ENCODE data around the gene GASK1A.
A peak's percentile ranks its signal among the peaks of the same experiment; 100 is the strongest.

Gene GASK1A

GRCh38 chr3:42979044-42979972, at the start of gene GASK1A:
Gene GASK1A, plus strand, starts transcription at chr3:42979311. Its CDS starts 332 bp downstream, at chr3:42979643.
- no peak for TF ChIP-seq CTCF (IDR thresholded peaks at IDR 0.05; ENCODE audit: insufficient read depth, low read length, missing control alignments)
- CTCF ChIA-PET = interaction anchor here (1.0 to 2.3 kb wide), 2 partner anchors 18 to 82 kb away, joined by 3 to 7 read pairs; no protein-coding TSS in a partner anchor
- H3K4me3 ChIP-seq (ENCODE audit: low read depth, low read length) = peak within 1 kb of the TSS; percentile 40
- DNase-seq (ENCODE audit: low read depth, low spot score) = no peak
- POLR2A ChIA-PET = no interaction called here

GRCh38 chr3:42934111-42934510, 45.0 kb upstream of the GASK1A start:
- H3K4me3 ChIP-seq (ENCODE audit: low read depth, low read length) = no peak overlapping the region
- POLR2A ChIA-PET = no interaction called here
- CTCF ChIA-PET = no interaction called here
- no peak for DNase-seq (ENCODE audit: low read depth, low spot score)
- no peak for TF ChIP-seq CTCF (IDR thresholded peaks at IDR 0.05; ENCODE audit: insufficient read depth, low read length, missing control alignments)

- POLR2A ChIA-PET = no interaction called here
- no peak for TF ChIP-seq CTCF (IDR thresholded peaks at IDR 0.05; ENCODE audit: insufficient read depth, low read length, missing control alignments)
- DNase-seq (ENCODE audit: low read depth, low spot score) = no peak
- CTCF ChIA-PET = interaction anchor here (0.6 to 1.1 kb wide), 2 partner anchors 28 to 59 kb away, joined by 3 read pairs; partner anchors contain the start of gene CYP8B1
- no peak overlapping the region for H3K4me3 ChIP-seq (ENCODE audit: low read depth, low read length)
These were observed 44.2 kb upstream of the GASK1A start for GRCh38 chr3:42934910-42935309.

GRCh38 chr3:42935472-42935871, 43.6 kb upstream of the GASK1A start:
- ChIA-PET CTCF (interaction anchor here (0.6 to 1.1 kb wide), 2 partner anchors 28 to 60 kb away, joined by 3 read pairs; partner anchors contain the start of gene CYP8B1), POLR2A (no interaction called here)
- no peak for TF ChIP-seq CTCF (IDR thresholded peaks at IDR 0.05; ENCODE audit: insufficient read depth, low read length, missing control alignments)
- no peak overlapping the region for H3K4me3 ChIP-seq (ENCODE audit: low read depth, low read length)
- no peak for DNase-seq (ENCODE audit: low read depth, low spot score)

- ChIA-PET POLR2A (no interaction called here), CTCF (no interaction called here)
- H3K4me3 ChIP-seq (ENCODE audit: low read depth, low read length) = peak overlapping the region; percentile 59
- DNase-seq (ENCODE audit: low read depth, low spot score) = no peak
- TF ChIP-seq CTCF (IDR thresholded peaks at IDR 0.05; ENCODE audit: insufficient read depth, low read length, missing control alignments) = no peak
These were observed 42.7 kb upstream of the GASK1A start for GRCh38 chr3:42936157-42936981.

GRCh38 chr3:42937334-42937733, 41.8 kb upstream of the GASK1A start:
- ChIA-PET POLR2A (no interaction called here), CTCF (no interaction called here)
- DNase-seq (ENCODE audit: low read depth, low spot score) = no peak
- no peak overlapping the region for H3K4me3 ChIP-seq (ENCODE audit: low read depth, low read length)
- no peak for TF ChIP-seq CTCF (IDR thresholded peaks at IDR 0.05; ENCODE audit: insufficient read depth, low read length, missing control alignments)
